GM18868 (cell line): ENCODE measurements around the gene PLSCR1.
"Not testable (repeated sequence)": the region's sequence is repeated elsewhere in the genome, so short reads cannot be mapped to it uniquely, and the experiment has no call there.

Source experiments
- ATAC-seq: cut with Tn5 transposase; IDR thresholded peaks from one replicate; pipeline ENCODE4 v1.9.1; 2021; ENCODE audit warnings: mild to moderate bottlenecking, moderate library complexity; ENCODE audit not compliant: unreplicated experiment

Gene PLSCR1

GRCh38 chr3:146485297-146485696 lies 59.1 kb downstream of the PLSCR1 start:
- ATAC-seq = no peak

- ATAC-seq = no peak
Observed at GRCh38 chr3:146476094-146476740, 68.2 kb downstream of the PLSCR1 start.

DNA sequence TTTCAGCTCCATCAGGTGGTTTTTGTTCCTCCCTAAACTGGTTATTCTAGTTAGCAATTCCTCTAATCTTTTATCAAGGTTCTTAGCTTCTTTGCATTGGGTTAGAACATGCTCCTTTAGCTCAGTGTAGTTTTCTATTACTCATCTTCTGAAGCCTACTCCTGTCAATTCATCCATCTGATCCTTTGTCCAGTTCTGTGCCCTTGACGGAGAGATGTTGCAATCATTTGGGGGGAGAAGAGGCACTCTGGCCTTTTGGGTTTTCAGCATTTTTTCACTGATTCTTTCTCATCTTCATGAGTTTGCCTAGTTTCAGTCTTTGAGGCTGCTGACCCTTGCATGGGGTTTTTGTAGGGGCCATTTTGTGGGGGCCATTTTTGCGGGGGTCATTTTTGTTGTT lies 69.4 kb downstream of the PLSCR1 start:
- ATAC-seq = not testable (repeated sequence)

GRCh38 chr3:146473726-146474125 lies 70.7 kb downstream of the PLSCR1 start:
- ATAC-seq = no peak

GRCh38 chr3:146472611-146473010 lies 71.8 kb downstream of the PLSCR1 start:
- no peak for ATAC-seq

- ATAC-seq = no peak
Observed at GRCh38 chr3:146471012-146471411, 73.4 kb downstream of the PLSCR1 start.

GRCh38 chr3:146470425-146470990 lies 73.9 kb downstream of the PLSCR1 start:
- no peak for ATAC-seq

GRCh38 chr3:146469150-146470017 lies 75.0 kb downstream of the PLSCR1 start, which contains the start of gene PLSCR2:
PLSCR2 (minus strand) TSS chr3:146469561; CDS start chr3:146459904, 9,657 bp downstream.
- peak; percentile 97 for ATAC-seq

GRCh38 chr3:146468671-146469149 lies 75.7 kb downstream of the PLSCR1 start:
- ATAC-seq = no peak

GRCh38 chr3:146468234-146468633 lies 76.2 kb downstream of the PLSCR1 start:
- ATAC-seq = no peak

DNA sequence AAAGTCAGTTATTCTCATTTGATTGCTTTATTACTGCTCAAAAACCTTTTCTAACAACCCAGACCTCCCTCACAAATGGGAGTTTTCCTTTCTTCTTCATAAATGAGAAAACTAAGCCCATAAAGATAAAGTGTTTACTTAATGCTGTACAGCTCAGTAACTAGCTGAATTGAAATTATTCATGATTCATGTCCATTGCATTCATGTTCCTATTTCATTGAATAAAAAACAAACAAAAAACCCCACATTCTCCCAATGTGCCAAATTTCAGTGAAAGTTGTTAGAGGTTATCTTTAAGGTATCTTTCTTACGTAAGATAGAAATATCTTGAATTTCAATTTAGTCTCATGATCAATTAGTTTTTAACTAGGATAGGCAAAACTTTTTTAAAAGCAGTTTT lies 77.8 kb downstream of the PLSCR1 start:
- no peak for ATAC-seq

GRCh38 chr3:146465693-146466465 lies 78.5 kb downstream of the PLSCR1 start:
- ATAC-seq = no peak
